Measurements from ENCODE around the gene KLF12. TPM values are rescaled to one million over a fixed set of nuclear protein-coding genes. Genes with fewer than 3 reads are reported as not detected.
A peak's percentile ranks its signal among the peaks of the same experiment; 100 is the strongest.

The KLF12 gene
- total RNA-seq (10 to 100 TPM; 11.2 to 23.9 (median 21.2) TPM), polyA plus RNA-seq (1 to 10 TPM; 2.1 to 3.5 TPM)
- long read RNA-seq, donor 1, partial matches to known transcripts, result 0 of 6 reads
- long read RNA-seq, donor 1, other reads (novel, unspliced or antisense), result 6 of 6 reads
- long read RNA-seq, donor 2, partial matches to known transcripts, result 0 of 11 reads
- long read RNA-seq, donor 2, other reads (novel, unspliced or antisense), result 11 of 11 reads
- long read RNA-seq, donor 3, partial matches to known transcripts, result 0 of 7 reads
- long read RNA-seq, donor 3, other reads (novel, unspliced or antisense), result 7 of 7 reads

DNA sequence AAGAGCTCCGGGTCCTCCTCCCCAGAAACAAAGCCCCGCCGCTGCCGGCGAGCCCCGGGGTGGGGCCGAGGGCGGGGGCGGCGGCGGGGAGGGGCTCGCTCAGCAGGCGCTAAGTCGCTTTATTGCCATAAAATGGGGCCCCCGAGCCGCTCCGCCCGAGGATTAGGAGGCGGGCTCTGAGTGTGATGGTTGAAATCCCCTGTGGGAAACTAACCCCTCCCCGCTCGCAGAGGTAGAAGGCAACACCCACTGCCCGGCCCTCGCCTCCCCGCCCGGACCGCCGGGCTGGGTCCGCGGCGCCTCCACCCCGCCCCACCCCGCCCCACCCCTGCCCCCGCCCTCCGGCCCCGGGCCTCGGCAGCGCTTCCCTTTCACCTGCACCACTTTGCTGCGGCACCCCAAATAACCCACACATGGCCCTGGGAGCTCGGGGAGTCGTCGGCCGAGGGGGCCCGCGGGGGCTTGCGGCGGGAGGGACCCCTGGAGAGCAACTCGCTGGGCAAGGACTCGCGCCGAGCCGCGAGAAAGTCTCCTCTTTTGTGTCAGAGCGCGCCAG, at the start of gene KLF12:
TSS of gene KLF12 (minus strand) at position 184 of the 556 bp plus-strand sequence.
- H3K4me3 ChIP-seq, result peak within 1 kb of the TSS; percentile 65 to 98 (median 89)
- DNase-seq (peak; percentile 85 to 93), ATAC-seq (peak; percentile 75 to 95 (median 80))
- no peaks in the 10 kb centered on the region for H3K9me3 ChIP-seq
- intact Hi-C loops (cut with DNase I), result loop anchor here in 9 of 10 donors (2.0 to 10.0 kb wide), 16 partner anchors 47 to 1081 kb away; no protein-coding TSS in a partner anchor
- TF ChIP-seq, protein P1, sequence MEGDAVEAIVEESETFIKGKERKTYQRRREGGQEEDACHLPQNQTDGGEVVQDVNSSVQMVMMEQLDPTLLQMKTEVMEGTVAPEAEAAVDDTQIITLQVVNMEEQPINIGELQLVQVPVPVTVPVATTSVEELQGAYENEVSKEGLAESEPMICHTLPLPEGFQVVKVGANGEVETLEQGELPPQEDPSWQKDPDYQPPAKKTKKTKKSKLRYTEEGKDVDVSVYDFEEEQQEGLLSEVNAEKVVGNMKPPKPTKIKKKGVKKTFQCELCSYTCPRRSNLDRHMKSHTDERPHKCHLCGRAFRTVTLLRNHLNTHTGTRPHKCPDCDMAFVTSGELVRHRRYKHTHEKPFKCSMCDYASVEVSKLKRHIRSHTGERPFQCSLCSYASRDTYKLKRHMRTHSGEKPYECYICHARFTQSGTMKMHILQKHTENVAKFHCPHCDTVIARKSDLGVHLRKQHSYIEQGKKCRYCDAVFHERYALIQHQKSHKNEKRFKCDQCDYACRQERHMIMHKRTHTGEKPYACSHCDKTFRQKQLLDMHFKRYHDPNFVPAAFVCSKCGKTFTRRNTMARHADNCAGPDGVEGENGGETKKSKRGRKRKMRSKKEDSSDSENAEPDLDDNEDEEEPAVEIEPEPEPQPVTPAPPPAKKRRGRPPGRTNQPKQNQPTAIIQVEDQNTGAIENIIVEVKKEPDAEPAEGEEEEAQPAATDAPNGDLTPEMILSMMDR (IDR thresholded peaks at IDR 0.05), result no peak
- H3K27me3 ChIP-seq, result peaks cover 0 to 12% (median 0%) of the 10 kb centered on the region in 7 donors
- H3K4me1 ChIP-seq, result peaks cover 0 to 41% (median 24%) of the 10 kb centered on the region in 9 donors
- 1% methylated on average over 53 to 54 of the region's 54 CpGs for WGBS, 2 donors
- no peaks in the 10 kb centered on the region for H3K36me3 ChIP-seq
- H3K27ac ChIP-seq, result peak within 1 kb of the TSS; percentile 93 to 99 (median 97)

DNA sequence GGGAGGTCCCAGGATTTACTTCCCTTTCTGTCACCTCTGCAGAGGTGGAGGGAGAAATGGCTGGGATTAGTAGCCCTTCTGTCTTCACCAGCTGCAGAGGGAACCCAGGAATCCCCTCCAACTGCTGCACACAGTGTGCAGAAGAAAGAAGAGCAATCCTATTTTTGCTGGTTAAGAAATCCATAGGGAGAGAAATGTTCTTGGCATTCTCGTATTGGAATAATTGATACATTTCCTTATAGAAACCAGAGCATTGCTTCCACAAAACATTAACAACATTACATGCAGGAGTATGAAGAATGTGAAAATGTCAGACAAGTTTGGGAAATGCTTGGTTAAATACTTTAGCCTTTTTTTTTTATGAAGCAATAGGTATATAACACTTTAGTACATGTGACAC, 48.3 kb upstream of the KLF12 start:
- 88 to 94% methylated on average over 1 of the region's 1 CpG for WGBS, 2 donors
- no peak overlapping the region for H3K4me3 ChIP-seq
- H3K27me3 ChIP-seq, result peaks cover 0 to 3% (median 0%) of the 10 kb centered on the region in 7 donors
- intact Hi-C loops (cut with DNase I), result no loop called here
- no peaks in the 10 kb centered on the region for H3K4me1 ChIP-seq
- H3K27ac ChIP-seq, result no peak overlapping the region
- no peak for ATAC-seq
- TF ChIP-seq, protein P1 (IDR thresholded peaks at IDR 0.05), result no peak
- H3K9me3 ChIP-seq, result no peaks in the 10 kb centered on the region
- DNase-seq, result no peak
- no peaks in the 10 kb centered on the region for H3K36me3 ChIP-seq

DNA sequence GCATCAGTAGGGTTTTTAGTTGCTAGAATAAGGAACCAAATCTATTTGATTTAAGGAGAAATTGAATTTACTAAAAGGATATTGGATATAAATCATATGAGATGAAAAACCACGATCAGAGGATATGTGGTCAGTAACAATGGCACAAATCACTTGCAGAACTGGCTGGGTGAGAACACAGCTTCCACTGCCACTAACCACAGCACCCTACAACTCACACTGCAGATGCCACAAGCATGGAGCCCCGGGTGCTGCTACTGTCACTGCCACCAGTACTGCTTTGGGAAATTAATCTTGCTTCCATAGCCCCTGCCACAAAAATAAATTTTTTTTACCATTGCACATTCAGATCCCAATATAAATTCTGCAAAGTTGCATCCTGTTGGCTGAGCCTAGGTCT, 40.6 kb upstream of the KLF12 start:
- Histone ChIP-seq H3K36me3 (no peaks in the 10 kb centered on the region), H3K27ac (no peak overlapping the region), H3K4me3 (no peak overlapping the region), H3K9me3 (no peaks in the 10 kb centered on the region), H3K4me1 (no peaks in the 10 kb centered on the region), H3K27me3 (peaks cover 0 to 3% (median 0%) of the 10 kb centered on the region in 7 donors)
- ATAC-seq, result no peak
- no peak for DNase-seq
- TF ChIP-seq, protein P1 (IDR thresholded peaks at IDR 0.05), result no peak
- intact Hi-C loops (cut with DNase I), result no loop called here
- 80 to 97% methylated on average over 2 of the region's 2 CpGs for WGBS, 2 donors

DNA sequence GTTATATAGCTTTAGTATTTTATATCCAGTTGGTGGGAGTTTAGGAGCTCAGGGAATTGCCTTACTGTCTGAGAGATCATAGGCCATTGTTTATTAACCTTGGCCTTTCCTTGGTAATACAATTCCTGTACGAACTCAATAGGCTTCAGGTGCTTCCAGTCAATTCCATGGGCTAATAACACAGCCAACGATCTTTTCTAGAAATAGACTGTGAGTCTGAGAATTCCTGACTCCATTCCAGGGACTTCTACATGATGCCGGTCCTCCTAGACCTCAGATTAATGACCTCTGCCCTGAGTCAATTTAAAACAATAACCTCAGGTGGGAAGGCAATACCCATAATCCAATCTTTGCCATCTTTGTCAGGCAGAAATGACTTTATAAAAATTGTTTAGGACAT, 39.6 kb upstream of the KLF12 start:
- no peaks in the 10 kb centered on the region for H3K36me3 ChIP-seq
- DNase-seq (no peak), ATAC-seq (no peak)
- intact Hi-C loops (cut with DNase I), result no loop called here
- TF ChIP-seq, protein P1 (IDR thresholded peaks at IDR 0.05), result no peak
- H3K27me3 ChIP-seq, result peaks cover 0 to 3% (median 0%) of the 10 kb centered on the region in 7 donors
- no peak overlapping the region for H3K27ac ChIP-seq
- 54 to 60% methylated on average over 3 of the region's 3 CpGs for WGBS, 2 donors
- no peak overlapping the region for H3K4me3 ChIP-seq
- no peaks in the 10 kb centered on the region for H3K4me1 ChIP-seq
- no peaks in the 10 kb centered on the region for H3K9me3 ChIP-seq
